HG03095 (cell line): ENCODE data around the gene JAKMIP2.
"Not testable (repeated sequence)": the region's sequence is repeated elsewhere in the genome, so short reads cannot be mapped to it uniquely, and the experiment has no call there.

Experiments used
- ATAC-seq: cut with Tn5 transposase; IDR thresholded peaks from one replicate; pipeline ENCODE4 v1.9.1; 2021; ENCODE audit warnings: moderate library complexity; ENCODE audit not compliant: unreplicated experiment

Gene JAKMIP2

DNA sequence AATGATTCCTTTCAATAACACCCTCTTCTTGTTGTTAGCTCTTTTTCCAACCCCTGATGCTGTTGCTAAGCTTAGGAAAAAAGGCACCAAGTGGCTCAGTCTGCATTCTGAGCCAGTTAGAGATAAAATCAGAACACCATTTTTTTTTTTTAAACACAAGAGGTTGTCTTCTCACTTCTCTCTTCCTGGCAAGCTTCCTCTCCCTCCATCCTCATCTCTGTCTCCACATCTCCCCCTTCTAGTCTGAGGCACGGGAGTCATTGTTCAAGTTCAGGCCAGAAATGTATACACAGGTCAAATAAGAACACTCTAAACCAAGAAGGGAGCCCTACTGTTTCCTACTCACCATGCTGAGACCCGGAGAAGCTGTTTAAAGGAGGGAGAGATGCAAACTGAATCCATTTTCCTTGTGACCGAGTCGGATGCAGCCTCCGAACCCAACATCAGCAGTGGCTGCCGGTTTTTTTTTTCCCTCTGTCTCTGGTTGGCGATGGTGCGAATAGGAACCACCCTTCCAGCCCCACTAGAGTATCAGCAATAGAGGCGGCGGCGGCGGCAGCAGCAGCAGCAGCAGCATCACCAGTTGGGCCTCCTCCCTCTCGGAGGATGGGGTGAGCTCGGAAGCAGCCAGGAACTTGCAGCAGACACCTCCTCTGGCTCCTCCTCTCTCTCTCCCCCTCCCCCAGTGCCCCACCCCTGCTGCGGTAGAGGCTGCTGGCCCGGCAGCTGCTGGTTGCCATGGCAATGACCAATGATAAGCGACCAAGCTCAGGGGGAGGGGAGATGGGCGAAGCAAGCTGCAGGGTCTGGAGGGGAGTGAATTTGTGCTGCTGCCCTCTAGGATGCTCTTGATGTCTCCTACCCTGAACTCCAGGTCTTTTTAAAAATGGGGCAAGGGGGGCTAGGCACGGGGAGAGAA, at the start of gene JAKMIP2:
JAKMIP2 (minus strand) TSS at position 619 of the 919 bp plus-strand sequence. CDS start 110,922 bp downstream, outside the sequence.
- no peak for ATAC-seq

DNA sequence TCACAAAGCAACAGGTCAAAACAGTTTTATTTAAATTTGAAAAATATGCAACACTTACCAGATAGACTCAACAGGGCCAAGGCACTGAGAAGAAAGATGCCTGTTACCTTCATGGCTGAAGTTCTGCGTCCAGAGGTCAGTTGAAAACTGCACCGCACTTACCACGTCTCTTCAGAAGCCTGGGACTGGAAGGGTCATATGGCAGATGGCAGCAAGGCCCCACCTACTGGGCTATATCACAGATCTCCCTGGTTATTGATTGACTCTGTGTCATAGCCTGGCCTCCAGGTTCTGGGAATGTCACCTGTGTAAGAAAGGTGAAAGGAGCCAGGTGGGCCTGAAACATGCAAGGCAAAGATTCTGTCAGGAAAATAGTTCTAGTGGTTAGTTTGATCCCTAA, 48.9 kb upstream of the JAKMIP2 start, which contains the start of gene SPINK1:
SPINK1 (minus strand) TSS at position 207 of the 400 bp plus-strand sequence; CDS start at position 113, 94 bp downstream.
- no peak for ATAC-seq

DNA sequence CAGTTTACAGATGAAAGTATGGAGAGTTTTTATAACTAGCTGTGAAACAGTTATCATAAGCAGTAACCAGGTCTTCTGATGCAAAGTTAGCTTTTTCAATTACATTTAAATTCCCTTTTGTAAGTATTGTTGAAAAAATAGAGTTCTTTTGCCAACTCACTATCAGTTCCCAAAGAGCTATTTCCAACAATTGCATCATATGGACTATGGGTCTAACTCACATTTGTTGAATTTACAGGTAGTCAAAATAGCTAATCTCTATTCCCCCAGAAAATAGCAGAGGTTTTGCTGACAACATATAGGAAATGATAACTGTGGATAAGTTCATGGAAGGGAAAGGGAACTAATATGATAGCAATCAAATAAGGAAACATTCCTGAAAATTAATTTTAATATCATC, 47.5 kb upstream of the JAKMIP2 start:
- no peak for ATAC-seq

DNA sequence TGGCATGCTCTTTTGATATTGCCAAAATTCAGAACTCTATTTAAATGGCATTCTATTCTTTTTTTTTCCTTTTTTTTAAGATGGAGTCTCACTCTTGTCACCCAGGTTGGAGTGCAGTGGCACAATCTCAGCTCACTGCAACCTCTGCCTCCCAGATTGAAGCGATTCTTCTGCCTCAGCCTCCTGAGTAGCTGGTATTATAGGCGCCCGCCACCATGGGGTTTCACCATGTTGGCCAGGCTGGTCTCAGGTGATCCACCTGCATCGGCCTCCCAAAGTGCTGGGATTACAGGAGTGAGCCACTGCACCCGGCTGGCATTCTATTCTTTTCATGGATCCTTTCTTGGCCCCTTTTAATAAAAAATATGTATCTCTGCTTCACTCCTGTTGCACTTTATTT, 44.5 kb upstream of the JAKMIP2 start:
- not testable (repeated sequence) for ATAC-seq

DNA sequence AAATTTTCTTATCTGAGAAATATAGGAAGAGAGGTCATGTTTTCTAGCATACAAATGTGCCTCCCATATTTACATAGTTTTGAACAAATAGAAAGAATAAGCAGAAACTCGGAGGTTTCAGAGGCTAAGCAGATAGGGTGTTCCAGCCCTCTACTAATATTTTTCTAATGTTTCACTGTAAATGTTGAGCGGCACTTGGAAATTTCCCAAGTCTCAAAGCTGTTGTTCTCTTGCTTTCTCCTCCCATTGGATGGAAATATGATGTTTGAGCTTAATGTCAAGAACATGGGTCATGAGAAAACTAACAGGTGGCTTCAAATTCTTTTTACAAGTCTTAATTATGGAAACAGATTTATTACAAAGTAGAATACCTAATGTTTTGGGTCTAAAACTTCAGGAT, 43.8 kb upstream of the JAKMIP2 start:
- no peak for ATAC-seq

DNA sequence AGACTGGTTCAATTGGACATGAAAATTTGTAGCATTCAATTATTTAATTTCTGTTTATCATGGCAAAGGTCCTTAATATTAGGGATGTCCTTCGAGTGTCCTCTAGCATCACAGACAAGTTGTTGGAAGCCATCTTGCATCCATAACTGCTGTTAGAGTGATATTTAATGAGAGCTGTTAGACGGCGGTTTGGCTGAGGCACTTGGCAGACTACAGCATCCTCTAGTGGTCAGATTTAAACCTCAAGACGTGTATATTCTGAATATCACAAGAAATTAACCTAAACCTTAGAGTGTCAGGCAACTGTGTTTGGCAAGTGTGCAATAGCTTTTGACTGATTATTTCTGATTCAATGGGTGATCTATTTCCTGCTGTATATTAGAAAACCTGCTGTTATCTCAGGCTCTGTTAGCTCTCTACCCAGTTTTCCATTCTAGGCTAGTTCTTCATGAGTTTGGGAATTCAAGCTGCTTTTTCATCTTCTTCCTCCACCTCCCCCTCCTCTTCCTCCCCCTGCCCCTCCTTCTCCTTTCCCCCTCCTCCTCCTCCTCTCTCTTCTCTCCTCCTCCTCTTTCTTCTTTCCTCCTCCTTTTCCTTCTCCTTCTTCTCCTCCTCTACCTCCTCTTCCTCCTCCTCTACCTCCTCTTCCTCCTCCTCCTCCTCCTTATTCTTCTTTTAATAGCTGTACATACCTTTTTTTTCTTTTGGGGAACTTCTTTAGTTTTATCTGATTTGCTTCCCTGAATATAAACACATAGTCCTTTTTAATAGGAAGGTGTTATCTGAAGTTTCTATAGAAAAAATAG, 40.4 kb upstream of the JAKMIP2 start:
- ATAC-seq, result peak; percentile 85

DNA sequence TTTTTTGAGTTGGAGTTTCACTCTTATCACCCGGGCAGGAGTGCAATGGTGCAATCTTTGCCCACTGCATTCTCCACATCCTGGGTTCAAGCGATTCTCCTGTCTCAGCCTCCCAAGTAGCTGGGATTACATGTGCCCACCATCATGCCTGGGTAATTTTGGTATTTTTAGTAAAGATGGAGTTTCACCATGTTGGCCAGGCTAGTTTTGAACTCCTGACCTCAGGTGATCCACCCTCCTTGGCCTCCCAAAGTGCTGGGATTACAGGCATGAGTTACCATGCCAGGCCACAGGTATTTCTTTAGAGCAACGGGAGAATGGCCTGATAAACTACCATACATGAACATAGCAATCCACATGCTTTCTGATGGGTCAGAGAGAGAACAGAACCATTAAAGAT, 39.7 kb upstream of the JAKMIP2 start:
- not testable (repeated sequence) for ATAC-seq

DNA sequence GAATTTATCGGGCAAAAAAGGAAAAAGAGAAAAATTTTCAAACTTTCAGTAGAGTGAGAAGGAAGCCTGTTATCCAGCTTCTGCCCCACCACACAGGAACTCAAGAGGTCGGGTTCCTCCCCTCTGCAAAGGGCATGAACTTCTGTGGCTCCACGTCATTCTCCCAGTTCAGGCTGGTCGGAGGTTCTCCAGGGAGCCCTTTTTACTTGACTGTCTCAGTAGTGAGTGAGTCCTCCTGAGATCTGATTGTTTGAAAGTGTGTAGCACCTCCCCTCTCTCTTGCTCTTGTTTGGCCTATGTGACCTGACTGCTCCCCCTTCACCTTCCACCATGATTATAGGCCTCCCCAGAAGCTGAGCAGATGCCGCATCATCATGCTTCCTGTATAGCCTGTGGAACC, 39.2 kb upstream of the JAKMIP2 start:
- ATAC-seq, result no peak

DNA sequence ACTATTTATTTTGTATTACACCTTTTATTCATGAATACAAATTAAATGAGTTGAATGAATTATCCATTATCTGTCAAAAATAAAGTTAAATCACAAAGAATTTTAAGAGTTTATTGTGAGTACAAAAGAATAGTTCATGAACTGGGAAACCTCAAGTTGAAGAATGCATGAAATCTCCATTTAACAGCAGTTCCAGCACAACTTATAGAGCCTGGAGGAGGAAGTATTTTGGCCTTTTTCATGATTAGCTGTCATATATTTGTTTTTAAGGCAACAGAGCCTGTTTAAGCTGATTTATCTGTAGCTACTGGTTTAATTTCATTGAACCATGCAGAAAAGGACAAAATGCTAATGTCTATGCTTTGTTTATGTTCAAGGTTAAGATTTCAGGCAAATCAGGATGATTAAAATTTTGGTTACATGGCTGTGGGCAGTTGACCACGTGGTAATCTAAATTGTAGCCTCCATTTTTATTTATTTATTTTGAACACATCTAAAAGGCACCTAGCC, 36.8 kb upstream of the JAKMIP2 start:
- ATAC-seq, result no peak

DNA sequence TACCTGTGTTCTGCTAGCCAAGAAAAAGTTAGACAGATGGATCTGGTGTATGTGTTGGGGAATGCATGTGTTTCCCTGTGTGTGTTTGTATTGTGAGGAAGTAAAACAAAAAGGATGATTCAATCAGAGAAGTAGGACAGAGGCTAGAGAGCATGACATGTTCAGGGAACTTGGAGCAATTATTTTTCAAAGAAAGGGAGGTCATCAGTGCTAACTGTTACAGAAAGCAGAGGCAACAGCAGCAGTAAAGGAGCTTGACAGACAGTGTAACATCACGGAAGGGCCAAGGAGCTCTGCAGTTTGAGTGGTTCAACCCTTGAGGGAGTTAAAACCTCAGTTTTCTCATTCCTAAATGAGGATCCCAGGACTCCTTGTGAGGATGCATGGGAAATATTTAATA, 35.8 kb upstream of the JAKMIP2 start:
- no peak for ATAC-seq

DNA sequence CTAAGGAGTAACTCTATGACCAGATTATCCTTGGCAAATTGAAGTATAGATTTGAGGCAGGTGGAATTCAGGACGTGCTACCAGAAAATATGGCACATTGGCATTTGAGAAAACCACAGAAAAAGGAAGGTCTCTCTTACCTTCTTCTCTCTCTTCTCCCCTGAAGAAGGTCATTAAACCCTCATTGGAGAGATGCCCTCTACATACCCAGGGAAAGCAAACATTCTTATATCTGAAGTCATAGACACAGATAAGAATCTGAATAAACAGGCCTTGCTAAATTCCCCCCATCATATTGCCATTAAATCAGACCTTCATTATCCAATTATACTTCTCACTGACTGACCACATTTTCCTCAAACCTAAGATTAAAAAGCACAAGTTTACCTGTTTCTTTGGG, 31.2 kb upstream of the JAKMIP2 start:
- ATAC-seq, result no peak

DNA sequence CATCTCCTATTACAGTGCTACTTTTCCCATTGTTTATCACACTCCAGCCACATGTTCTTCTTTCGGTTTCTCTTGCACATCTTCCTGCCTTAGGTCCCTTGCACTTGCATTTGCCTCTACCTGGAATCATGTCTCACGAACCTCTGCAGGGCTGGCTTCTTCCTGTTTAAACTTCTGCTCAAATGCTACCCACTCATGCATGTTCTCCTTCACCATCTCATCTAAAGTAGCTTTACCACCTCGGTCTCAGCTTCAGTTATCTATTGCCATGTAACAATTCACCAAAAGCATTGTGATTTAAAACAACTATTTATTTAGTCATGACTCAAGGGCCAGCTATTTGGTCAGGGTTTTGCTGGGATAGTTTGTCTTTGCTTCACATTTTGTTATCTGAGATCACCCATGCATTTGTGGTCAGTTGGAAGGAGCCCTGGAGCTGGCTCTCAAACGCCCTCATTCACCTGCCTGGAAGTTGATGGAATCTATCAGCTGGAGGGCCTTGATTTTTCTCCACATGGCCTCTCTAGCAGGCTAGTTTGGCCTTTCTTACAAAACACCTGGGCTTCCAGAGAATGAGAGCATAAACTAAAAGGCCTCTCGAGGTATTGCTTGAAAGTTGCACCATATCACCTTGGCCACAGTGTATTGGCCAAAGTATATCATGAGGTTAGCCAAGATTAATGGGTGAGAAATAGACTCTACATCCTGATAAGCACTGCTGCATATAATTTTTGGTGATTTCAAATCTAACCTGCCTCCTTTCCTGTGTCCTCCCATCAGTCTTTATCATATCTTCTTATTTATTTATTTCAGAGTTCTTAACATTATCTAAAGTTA, 27.5 kb upstream of the JAKMIP2 start:
- no peak for ATAC-seq

DNA sequence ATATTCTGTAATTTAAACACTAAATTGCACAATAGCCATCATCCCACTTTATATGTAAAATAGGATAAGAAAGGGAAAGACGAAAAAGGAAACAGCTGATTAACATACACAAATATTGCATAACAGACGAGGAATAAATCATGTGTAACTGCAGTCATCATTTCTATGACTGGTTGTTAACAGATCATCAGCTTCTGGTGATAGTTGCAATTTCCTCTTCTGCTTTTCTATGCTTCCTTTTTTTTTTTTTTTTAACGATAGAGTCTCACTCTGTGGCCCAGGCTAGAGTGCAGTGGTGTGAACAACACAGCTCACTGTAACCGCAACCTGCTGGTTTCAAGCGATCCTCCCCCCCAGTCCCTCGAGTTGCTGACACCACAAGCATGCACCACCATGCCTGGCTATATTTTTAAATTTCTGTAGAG, 22.5 kb upstream of the JAKMIP2 start:
- ATAC-seq, result peak; percentile 84

DNA sequence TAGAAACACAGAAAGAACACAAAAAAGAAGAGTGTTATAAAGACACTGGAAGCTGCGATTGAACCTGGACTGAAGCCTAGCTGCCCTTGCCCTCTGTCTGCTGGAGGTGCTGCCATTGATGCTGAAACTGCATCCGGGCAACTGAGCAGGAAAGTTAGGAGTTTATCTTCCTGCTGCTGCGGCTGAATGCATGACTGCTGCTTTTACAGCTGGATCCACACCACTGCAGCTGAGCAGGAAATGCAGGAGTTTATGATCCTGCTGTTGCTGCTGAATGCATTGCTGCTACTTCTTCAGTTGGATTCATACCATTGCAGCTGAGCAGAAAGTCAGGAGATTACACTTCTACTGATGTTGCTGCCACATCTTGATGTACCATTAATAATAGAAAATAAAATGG, 21.8 kb upstream of the JAKMIP2 start:
- ATAC-seq, result no peak

DNA sequence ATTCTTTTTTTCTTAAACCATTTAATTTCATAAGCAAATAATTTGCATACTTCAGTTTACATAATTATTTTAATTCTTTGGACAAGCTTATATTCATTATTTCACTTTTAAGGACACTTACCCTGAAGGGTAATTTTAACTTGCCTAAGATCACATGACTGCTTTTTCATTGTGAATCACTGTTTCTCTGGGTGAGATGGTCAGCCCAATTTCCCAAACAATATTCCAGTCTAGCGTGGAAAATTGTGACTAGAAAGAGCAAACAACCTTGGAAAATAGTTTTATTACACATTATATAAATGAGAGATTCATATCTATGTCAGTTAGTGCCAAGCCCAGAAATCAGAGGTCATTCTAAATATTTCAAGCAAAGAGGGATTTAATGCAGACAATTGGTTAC, 21.4 kb upstream of the JAKMIP2 start:
- no peak for ATAC-seq

DNA sequence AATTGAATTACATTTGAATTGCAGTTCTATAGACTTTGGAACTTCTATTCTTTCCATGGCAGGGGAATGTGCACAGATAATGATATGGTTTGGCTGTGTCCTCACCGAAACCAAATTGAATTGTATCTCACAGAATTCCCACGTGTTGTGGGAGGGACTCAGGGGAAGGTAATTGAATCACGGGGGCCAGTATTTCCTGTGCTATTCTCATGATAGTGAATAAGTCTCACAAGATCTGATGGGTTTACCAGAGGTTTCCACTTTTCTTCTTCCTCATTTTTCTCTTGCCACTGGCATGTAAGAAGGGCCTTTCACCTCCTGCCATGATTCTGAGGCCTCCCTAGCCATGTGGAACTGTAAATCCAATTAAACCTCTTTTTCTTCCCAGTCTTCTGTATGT, 20.6 kb upstream of the JAKMIP2 start:
- not testable (repeated sequence) for ATAC-seq

DNA sequence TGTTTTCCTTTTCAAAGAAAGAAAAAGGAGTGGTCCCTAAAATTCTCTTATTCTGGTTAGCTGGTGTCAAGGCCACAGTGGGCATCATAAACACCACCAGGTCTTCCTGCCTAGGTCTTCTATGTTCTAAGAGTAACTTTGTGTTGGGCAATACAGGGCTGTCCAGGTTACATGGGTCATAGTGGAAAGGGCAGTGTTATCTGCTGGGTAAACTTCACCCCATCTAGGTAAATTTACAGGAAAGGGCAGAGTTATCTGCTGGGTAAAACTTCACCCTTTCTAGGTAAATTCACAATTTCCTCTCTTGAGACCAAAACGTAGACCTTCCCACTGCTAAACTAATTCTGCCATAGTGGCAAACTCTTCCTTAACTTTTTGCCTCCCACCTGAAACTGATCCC, 18.9 kb upstream of the JAKMIP2 start:
- ATAC-seq, result no peak

DNA sequence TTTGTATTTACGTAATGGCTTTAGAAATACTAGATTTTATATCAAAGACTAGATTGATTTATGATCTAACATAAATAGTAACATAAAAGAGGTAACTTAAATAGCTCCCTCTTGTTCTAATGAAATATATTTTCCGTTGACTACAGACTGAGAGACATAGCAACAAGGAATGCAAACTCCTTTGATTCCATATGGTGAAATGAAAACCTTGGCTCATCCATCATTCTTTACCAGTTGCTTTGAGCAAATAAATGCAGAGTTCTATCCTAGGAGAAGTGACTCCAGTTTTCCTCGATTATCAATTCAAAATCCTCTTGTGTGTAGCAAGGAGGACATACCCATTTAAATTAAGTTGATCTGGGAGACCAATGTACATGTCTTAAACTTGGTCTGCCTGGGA, 18.0 kb upstream of the JAKMIP2 start:
- no peak for ATAC-seq

DNA sequence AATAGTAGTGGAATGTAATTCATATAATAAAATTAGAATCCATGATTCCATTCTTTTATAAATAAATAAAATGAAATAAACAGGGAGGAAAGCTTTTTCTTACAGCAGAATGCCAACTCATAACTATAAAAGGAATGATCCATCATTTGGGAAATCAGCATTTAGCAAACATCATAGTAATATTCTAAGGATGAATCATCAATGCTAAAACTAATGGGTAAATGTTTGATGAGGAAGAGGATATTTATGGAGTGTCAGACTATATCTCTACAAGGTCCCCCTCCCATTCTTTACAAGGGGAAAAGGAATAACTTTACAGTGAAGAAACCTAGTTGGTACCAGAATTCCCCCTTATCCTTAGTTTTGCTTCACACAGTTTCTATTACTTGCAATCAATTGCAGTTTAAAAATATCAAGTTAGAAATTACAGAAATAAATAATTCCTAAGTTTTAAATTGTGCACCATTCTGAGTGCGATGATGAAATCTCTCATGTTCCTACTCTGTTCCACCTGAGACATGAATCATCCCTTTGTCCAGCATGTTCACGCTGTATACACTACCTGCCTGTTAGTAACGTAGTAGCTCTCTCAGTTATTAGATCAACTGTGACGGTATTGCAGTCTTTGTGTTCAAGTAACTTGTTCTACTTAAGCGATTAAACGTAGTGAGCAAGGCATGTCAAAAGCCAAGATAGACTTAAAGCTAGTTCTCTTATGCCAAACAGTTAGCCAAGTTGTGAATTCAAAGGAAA, 14.2 kb upstream of the JAKMIP2 start:
- no peak for ATAC-seq

DNA sequence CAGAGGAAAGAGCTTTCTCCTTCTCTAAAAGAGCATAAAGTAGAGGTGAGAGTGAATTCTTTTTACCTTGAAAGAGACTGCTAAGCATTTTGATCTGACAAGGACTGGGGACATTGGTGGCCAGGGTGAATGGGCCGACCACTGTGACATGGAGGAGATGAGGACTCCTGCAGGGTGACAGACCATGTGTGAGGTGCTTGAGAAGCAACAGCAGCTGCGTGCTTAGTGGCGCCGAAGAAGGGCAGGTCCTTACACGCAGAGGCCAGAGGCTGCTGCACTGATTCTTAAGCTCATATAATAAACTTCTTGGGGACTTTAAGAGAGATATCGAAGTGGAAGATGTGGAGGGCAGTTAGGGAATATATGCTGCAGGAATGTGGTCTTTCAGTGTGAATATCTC, 8.7 kb upstream of the JAKMIP2 start:
- no peak for ATAC-seq
